OCI-LY3 (cell line): Measurements from ENCODE around the gene SETD7.

Experiments used
- H2AFZ ChIP-seq: fragments of 200-600, 300-600 bp; shearing (Covaris generic); 2 replicates; pipeline ENCODE4 v1.6.0; 2014; ENCODE audit warnings: antibody characterized with exemption, low read depth, low read length
- H3K27ac ChIP-seq: fragments of 200-600, 300-600 bp; sonication (generic); 2 replicates; pipeline ENCODE4 v1.5.1; 2014; ENCODE audit warnings: mild to moderate bottlenecking, low read length, moderate library complexity, mixed read lengths
- H3K27me3 ChIP-seq: fragments of 200-600, 300-600 bp; sonication (generic); 2 replicates; pipeline ENCODE4 v1.6.1; 2014; ENCODE audit warnings: low read depth, low read length, mixed read lengths
- H3K36me3 ChIP-seq: fragments of 200-600, 300-600 bp; sonication (generic); replicated peaks from 2 replicates; pipeline ENCODE3; 2014; ENCODE audit warnings: low read depth, low read length, mixed read lengths
- H3K4me1 ChIP-seq: fragments of 300-600, 200-600 bp; sonication (generic); 2 replicates; pipeline ENCODE4 v1.6.1; 2014; ENCODE audit warnings: low read length, mixed read lengths
- H3K4me2 ChIP-seq: fragments of 200-600, 300-600 bp; sonication (generic); 2 replicates; pipeline ENCODE4 v1.6.1; 2014; ENCODE audit warnings: low read length, mixed read lengths
- H3K4me3 ChIP-seq: fragments of 300-600, 200-600 bp; sonication (generic); 2 replicates; pipeline ENCODE4 v1.5.1; 2014; ENCODE audit warnings: antibody characterized with exemption, mild to moderate bottlenecking, low read length, moderate library complexity
- H3K79me2 ChIP-seq: fragments of 300-600, 200-600 bp; shearing (Covaris generic); 2 replicates; pipeline ENCODE4 v1.6.1; 2014; ENCODE audit warnings: mild to moderate bottlenecking, low read length, mixed read lengths
- H3K9ac ChIP-seq: fragments of 300-600, 200-600 bp; shearing (Covaris generic); 2 replicates; pipeline ENCODE4 v1.6.0; 2014; ENCODE audit warnings: mild to moderate bottlenecking, low read length, moderate library complexity
- H3K9me3 ChIP-seq: fragments of 200-600, 300-600 bp; shearing (Covaris generic); 2 replicates; pipeline ENCODE4 v1.6.1; 2014; ENCODE audit warnings: low read length, mixed read lengths; ENCODE audit not compliant: insufficient read depth
- H4K20me1 ChIP-seq: fragments of 200-600, 300-600 bp; sonication (generic); 2 replicates; pipeline ENCODE4 v1.6.1; 2016; ENCODE audit warnings: low read length, mixed read lengths; ENCODE audit not compliant: insufficient read depth
- CTCF ChIP-seq: fragments of 200-600, 300-600 bp; sonication (generic); IDR thresholded peaks from 2 replicates; pipeline ENCODE4 v1.5.1; 2014; ENCODE audit warnings: antibody characterized with exemption, low read length, low read depth
- EZH2phosphoT487 ChIP-seq: fragments of 200-600 bp; shearing (Covaris generic); IDR thresholded peaks from 2 replicates; pipeline ENCODE4 v1.6.1; 2018; ENCODE audit warnings: antibody characterized with exemption, mixed run types, low read depth

SETD7 gene

DNA sequence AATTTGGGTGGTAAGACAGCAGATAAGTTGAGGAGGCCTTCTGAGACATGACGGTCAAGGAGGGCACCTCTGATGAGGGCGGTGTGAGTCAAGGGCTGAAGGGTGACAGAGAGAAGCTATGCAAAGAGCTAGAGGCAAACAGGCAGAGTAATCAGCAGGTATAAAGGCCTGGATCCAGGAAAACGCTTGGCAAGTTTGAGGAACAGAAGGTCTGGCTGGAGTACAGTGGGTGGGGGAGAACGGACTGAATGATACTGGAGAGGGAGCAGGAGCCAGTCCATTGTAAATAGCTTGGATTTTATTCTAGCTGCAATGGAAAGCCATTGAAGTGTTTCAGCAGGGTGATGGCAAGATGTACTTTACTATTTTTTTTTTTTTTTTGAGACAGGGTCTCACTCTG is 62.8 kb downstream of the SETD7 start:
- Histone ChIP-seq H3K27me3 (no peaks in the 10 kb centered on the region), H3K9ac (no peak overlapping the region), H3K4me2 (no peak overlapping the region), H3K9me3 (no peaks in the 10 kb centered on the region), H3K4me3 (no peak overlapping the region), H3K4me1 (no peaks in the 10 kb centered on the region), H2AFZ (no peak overlapping the region), H3K27ac (no peak overlapping the region), H4K20me1 (no peaks in the 10 kb centered on the region), H3K36me3 (no peaks in the 10 kb centered on the region), H3K79me2 (no peaks in the 10 kb centered on the region)
- no peak for TF ChIP-seq EZH2phosphoT487
- no peak for TF ChIP-seq CTCF

- H3K27me3 ChIP-seq = no peaks in the 10 kb centered on the region
- no peak overlapping the region for H3K27ac ChIP-seq
- no peaks in the 10 kb centered on the region for H4K20me1 ChIP-seq
- H3K36me3 ChIP-seq = no peaks in the 10 kb centered on the region
- H3K9ac ChIP-seq = no peak overlapping the region
- no peaks in the 10 kb centered on the region for H3K4me1 ChIP-seq
- no peaks in the 10 kb centered on the region for H3K9me3 ChIP-seq
- no peak overlapping the region for H2AFZ ChIP-seq
- no peak overlapping the region for H3K4me2 ChIP-seq
- no peaks in the 10 kb centered on the region for H3K79me2 ChIP-seq
- no peak overlapping the region for H3K4me3 ChIP-seq
- no peak for TF ChIP-seq EZH2phosphoT487
- no peak for TF ChIP-seq CTCF
Observed at GRCh38 chr4:139492429-139492828, 63.6 kb downstream of the SETD7 start.

DNA sequence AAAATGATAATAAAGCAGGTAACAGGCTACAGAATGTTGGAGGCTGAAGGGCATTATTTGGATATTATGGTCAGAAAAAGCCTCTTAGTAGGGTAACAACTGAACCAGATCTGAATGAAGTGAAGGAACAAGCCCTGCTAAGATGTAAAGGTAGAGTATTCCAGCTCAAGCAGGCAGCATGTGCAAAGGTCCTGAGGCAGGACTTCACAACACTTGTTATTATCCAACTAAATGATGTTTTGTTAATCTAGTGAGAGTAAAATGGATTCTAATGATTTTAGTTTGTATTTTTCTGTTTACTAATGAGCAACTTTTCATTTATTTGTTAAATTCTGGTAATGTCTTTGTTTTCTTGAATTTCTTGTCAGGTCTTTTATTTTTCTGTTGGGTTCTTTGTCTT is 66.4 kb downstream of the SETD7 start:
- Histone ChIP-seq H4K20me1 (no peaks in the 10 kb centered on the region), H3K4me1 (no peaks in the 10 kb centered on the region), H3K36me3 (no peaks in the 10 kb centered on the region), H3K9ac (no peak overlapping the region), H3K27ac (no peak overlapping the region), H2AFZ (no peak overlapping the region), H3K27me3 (no peaks in the 10 kb centered on the region), H3K4me3 (no peak overlapping the region), H3K9me3 (no peaks in the 10 kb centered on the region), H3K79me2 (no peaks in the 10 kb centered on the region), H3K4me2 (no peak overlapping the region)
- no peak for TF ChIP-seq CTCF
- TF ChIP-seq EZH2phosphoT487 = no peak

GRCh38 chr4:139488442-139488841 is 67.6 kb downstream of the SETD7 start:
- no peaks in the 10 kb centered on the region for H3K27me3 ChIP-seq
- no peak overlapping the region for H3K4me3 ChIP-seq
- TF ChIP-seq EZH2phosphoT487 (no peak), CTCF (no peak)
- no peaks in the 10 kb centered on the region for H4K20me1 ChIP-seq
- no peak overlapping the region for H2AFZ ChIP-seq
- no peak overlapping the region for H3K4me2 ChIP-seq
- H3K4me1 ChIP-seq = no peaks in the 10 kb centered on the region
- no peaks in the 10 kb centered on the region for H3K79me2 ChIP-seq
- no peak overlapping the region for H3K9ac ChIP-seq
- H3K36me3 ChIP-seq = no peaks in the 10 kb centered on the region
- no peaks in the 10 kb centered on the region for H3K9me3 ChIP-seq
- H3K27ac ChIP-seq = no peak overlapping the region
